ENCODE results near the gene FNBP1.
"Not testable (repeated sequence)": the region's sequence is repeated elsewhere in the genome, so short reads cannot be mapped to it uniquely, and the experiment has no call there.

FNBP1 gene

DNA sequence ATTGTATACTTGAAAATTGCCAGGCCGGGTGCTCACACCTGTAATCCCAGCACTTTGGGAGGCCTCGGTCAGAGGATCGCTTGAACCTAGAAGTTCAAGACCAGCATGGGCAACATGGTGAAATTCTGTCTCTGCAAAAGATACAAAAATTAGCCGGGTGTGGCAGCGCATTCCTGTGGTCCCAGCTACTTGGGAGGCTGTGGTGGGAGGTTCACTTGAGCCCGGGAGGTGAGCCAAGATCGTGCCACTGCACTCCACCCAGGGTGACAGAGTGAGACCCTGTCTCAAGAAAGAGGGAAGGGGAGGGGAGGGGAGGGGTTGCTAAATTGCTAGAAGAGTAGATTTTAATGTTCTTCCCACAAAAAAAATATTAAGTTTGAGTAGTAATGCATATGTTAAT, 53.2 kb downstream of the FNBP1 start:
- DNase-seq = no peak

DNA sequence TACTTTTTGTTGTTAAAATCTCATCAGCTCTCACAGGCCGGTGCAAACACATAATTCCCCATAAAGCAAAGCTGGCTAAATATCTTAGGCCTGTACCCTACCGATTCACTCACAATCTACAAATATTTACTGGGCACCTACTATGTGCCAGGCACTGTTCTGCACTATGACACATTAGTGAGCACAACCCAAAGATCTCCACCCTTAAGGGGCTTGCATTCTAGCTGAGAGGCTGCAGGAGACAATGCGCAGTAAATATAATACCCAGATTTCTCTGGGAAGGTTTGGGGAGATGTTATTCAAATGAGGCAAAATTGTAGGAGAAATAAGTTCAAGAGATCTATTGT, 53.7 kb downstream of the FNBP1 start:
- DNase-seq = no peak

DNA sequence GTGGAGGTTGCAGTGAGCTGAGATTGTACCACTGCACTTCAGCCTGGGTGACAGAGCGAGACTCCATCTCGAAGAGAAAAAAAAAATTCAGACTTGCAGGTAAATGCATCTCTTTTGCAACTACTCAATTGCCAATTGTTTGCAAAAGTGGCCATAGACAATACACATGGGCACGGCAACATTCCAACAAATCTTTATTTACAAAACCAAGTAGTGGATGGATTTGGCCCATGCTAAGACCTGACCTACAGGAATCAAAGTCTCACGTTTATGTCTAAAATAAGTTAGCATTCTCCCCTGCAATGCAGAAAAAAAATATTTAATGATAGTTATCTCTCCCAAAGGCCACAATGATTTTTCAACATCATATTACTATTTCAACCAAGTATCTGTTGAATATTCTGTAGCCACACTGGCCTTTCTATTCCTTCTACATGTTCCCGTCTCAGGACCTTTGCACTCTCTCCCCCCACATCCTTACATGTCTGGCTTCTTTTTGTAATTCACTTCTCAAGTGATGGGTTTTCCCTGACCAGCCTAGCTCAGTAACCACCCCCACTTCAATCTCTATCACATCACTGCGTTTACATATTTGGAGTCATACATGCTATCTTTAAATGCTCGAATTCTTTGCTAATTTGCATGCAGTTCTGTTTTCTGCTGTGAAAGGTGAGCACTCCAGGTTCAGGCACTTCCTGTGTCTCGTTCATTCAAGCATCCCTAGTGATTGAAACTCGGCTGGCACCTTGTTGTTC, 54.2 kb downstream of the FNBP1 start:
- DNase-seq = no peak

- DNase-seq = no peak
Observed at GRCh38 chr9:129987941-129988340, 55.0 kb downstream of the FNBP1 start.

- DNase-seq = no peak
Observed at GRCh38 chr9:129987047-129987446, 55.9 kb downstream of the FNBP1 start.

DNA sequence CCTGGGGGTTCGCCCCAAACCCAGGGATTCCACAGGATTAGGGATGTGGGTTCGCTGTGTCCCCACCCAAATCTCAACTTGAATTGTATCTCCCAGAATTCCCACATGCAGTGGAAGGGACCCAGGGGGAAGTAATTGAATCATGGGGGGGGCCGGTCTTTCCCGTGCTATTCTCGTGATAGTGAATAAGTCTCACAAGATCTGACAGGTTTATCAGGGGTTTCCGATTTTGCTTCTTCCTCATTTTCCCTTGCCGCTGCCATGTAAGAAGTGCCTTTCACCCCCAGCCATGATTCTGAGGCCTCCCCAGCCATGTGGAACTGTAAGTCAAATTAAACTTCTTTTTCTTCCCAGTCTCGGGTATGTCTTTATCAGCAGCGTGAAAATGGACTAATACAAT, 58.4 kb downstream of the FNBP1 start:
- not testable (repeated sequence) for DNase-seq

- no peak for DNase-seq
Observed at GRCh38 chr9:129983891-129984290, 59.1 kb downstream of the FNBP1 start.

- no peak for DNase-seq
Observed at GRCh38 chr9:129981180-129981907, 61.6 kb downstream of the FNBP1 start.

DNA sequence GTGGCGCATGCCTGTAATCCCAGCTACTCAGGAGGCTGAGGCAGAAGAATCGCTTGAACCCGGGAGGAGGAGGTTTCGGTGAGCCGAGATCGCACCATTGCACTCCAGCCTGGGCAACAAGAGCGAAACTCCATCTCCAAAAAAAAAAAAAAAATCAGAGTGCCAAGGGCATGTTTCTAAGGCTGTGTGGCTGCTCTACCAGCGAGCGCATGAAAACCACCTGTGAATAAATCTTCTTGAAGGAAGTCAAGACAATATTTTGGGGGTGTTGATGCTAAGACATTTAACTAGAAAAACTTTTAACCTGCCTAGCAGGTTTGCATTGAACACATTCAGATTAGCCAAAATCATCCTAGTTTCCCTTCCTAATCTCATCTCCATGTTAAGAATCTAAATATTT, 62.8 kb downstream of the FNBP1 start:
- not testable (repeated sequence) for DNase-seq

DNA sequence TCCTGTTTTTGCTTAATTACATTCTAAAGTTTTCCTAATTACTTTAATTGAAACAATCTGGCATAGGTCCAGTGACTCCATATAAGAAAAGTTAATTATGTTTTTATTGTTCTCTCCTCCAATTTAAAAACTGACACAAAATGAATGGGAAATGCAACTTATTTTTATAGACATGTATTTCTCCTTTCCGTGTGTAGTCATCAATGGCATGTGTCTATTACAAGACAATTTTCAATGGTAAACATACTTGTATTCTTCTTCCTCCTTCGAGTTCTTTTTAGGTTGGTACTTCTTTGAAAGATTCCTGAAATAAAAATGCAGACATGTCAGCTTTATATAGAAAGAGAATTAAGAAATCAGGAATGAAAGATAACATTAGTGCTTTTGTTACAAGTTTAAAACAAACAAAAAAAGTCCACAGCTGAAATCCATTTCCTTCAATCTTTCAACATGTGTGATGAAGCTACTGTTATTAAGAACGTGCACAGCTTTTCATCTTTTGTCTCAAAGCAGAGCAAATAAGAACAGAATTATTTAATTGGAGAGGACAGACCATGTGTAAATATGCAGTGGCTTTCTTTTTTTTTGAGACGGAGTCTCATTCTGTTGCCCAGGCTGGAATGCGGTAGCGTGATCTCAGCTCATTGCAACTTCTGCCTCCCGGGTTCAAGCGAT, 63.8 kb downstream of the FNBP1 start:
- no peak for DNase-seq

GRCh38 chr9:129972816-129973215, 70.2 kb downstream of the FNBP1 start:
- no peak for DNase-seq

GRCh38 chr9:129968690-129969485, 74.1 kb downstream of the FNBP1 start:
- peak; percentile 76 for DNase-seq

- DNase-seq = peak; percentile 65
Observed at GRCh38 chr9:129964901-129965734, 77.9 kb downstream of the FNBP1 start.

DNA sequence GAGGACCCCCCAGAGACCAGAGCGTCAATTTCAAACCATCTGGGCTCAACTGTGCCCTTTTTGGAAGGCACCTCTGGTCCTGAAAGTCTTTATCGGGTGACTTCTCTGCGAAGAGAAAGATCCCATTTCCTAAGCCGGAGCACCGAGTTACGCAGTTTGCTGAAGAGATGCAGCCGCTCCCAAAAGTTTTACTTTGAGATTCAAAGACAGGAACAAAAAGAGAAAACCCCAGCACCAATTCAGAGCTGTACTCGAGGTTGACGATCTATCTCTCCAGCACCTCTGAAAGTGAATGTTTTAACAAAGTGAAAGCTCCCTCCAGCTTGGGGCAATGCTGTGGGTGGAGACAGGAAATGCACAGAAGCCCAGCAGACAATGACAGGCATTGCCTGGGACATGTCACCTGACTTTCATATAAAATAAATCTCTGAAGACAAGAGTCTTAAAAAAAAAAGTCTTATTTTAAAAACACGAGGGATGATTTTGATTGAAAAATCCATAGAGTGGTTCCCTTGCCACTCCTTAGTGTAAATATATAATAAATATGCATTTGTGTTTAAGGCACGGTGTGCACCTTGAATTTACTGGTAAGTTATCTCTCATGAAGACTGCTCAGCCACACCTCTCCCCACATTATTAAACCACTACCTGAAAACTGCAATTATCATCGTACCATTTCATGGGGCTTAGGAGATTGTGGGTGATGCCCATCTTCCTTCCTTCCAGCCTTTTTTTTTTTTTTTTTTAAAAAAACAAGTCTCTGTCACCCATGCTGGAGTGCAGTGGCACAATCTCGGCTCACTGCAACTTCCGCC, 79.9 kb downstream of the FNBP1 start:
- no peak for DNase-seq

GRCh38 chr9:129962451-129962864, 80.5 kb downstream of the FNBP1 start:
- DNase-seq = no peak

GRCh38 chr9:129958796-129959195, 84.2 kb downstream of the FNBP1 start:
- no peak for DNase-seq

GRCh38 chr9:129954868-129955550, 88.0 kb downstream of the FNBP1 start:
- DNase-seq = no peak

DNA sequence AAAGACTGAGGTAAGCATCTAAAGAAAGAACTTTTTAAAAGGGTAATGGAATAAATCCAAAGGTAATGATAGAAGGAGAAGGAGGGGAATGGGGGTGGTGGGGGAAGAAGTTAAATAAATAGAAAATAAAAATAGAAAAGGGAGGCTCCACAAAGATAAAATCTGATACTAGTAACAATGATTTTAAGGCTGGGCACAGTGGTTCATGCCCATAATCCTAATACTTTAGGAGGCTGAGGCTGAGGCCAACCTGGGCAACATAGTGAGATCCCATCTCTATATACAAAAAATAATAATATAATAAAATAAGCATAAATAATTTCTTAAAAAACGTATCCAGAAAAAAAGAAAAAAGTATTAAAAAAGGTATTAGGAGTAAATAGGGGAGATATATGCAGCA, 89.3 kb downstream of the FNBP1 start:
- no peak for DNase-seq

DNA sequence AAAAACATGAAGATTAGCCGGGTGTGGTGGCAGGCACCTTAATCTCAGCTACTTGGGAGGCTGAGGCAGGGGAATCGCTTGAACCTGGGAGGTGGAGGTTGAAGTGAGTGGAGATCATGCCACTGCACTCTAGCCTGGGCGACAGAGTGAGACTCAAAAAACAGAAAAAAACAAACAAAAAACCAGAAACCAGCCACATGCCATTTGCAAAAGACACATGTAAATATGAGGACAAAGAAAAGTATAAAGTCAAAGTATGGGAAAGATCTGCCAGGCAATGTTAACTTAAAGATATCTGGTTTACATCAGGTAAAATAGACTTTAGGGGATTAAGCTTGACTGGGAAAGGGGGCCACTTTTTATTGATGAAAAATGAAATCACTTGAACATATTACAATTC, 90.7 kb downstream of the FNBP1 start:
- no peak for DNase-seq

DNA sequence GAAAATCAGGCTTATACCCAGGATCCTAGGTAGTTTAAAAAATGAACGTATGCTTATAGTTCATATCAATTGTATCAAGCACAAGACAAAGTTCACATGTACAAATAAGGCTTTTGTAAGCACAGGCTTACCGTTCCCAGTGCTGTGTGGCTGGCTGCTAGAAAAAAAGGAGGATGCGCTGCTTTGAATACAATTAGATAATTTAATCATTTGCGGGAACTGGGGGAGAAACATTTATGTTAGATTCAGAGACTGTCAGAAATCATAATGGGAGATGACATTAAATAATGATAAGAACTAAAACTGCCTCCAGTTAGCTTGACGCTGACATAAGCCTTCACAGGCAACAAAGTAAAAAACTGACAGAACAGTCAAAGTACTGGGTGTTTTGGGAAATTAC, 93.2 kb downstream of the FNBP1 start:
- no peak for DNase-seq

- not testable (repeated sequence) for DNase-seq
Observed at GRCh38 chr9:129948626-129949025, 94.4 kb downstream of the FNBP1 start.

Measured in amniotic stem cell (primary cell).